ENCODE measurements around the gene PRSS48.
"Not testable (repeated sequence)": the region's sequence is repeated elsewhere in the genome, so short reads cannot be mapped to it uniquely, and the experiment has no call there.

Gene PRSS48

GRCh38 chr4:151263455-151263854 lies 13.5 kb upstream of the PRSS48 start:
- no peak for DNase-seq (ENCODE audit: low read depth)

- no peak for DNase-seq (ENCODE audit: low read depth)
Measured at GRCh38 chr4:151266497-151266896, 10.5 kb upstream of the PRSS48 start.

GRCh38 chr4:151267104-151267503 lies 9.9 kb upstream of the PRSS48 start:
- DNase-seq (ENCODE audit: low read depth), result no peak

GRCh38 chr4:151267822-151268535 lies 9.0 kb upstream of the PRSS48 start:
- no peak for DNase-seq (ENCODE audit: low read depth)

- not testable (repeated sequence) for DNase-seq (ENCODE audit: low read depth)
Measured at GRCh38 chr4:151268905-151269304, 8.1 kb upstream of the PRSS48 start.

GRCh38 chr4:151284534-151285245 lies 7.7 kb downstream of the PRSS48 start:
- no peak for DNase-seq (ENCODE audit: low read depth)

GRCh38 chr4:151287409-151287808 lies 10.4 kb downstream of the PRSS48 start:
- DNase-seq (ENCODE audit: low read depth), result no peak

GRCh38 chr4:151291485-151291884 lies 14.5 kb downstream of the PRSS48 start:
- no peak for DNase-seq (ENCODE audit: low read depth)

- no peak for DNase-seq (ENCODE audit: low read depth)
Measured at GRCh38 chr4:151292038-151292437, 15.1 kb downstream of the PRSS48 start.

GRCh38 chr4:151294833-151295496 lies 18.0 kb downstream of the PRSS48 start:
- no peak for DNase-seq (ENCODE audit: low read depth)

GRCh38 chr4:151296227-151296626 lies 19.3 kb downstream of the PRSS48 start:
- no peak for DNase-seq (ENCODE audit: low read depth)

GRCh38 chr4:151297170-151297569 lies 20.2 kb downstream of the PRSS48 start:
- DNase-seq (ENCODE audit: low read depth), result no peak

GRCh38 chr4:151302432-151302831 lies 25.5 kb downstream of the PRSS48 start:
- no peak for DNase-seq (ENCODE audit: low read depth)

- DNase-seq (ENCODE audit: low read depth), result no peak
Measured at GRCh38 chr4:151304226-151304625, 27.3 kb downstream of the PRSS48 start.

- DNase-seq (ENCODE audit: low read depth), result no peak
Measured at GRCh38 chr4:151304755-151305154, 27.8 kb downstream of the PRSS48 start.

GRCh38 chr4:151310124-151310728 lies 33.3 kb downstream of the PRSS48 start:
- no peak for DNase-seq (ENCODE audit: low read depth)

GRCh38 chr4:151313306-151314009 lies 36.5 kb downstream of the PRSS48 start:
- DNase-seq (ENCODE audit: low read depth), result no peak

- DNase-seq (ENCODE audit: low read depth), result no peak
Measured at GRCh38 chr4:151314010-151314355, 37.0 kb downstream of the PRSS48 start.

GRCh38 chr4:151314479-151314878 lies 37.5 kb downstream of the PRSS48 start:
- no peak for DNase-seq (ENCODE audit: low read depth)

- DNase-seq (ENCODE audit: low read depth), result no peak
Measured at GRCh38 chr4:151315212-151315886, 38.4 kb downstream of the PRSS48 start.

GRCh38 chr4:151316645-151317044 lies 39.7 kb downstream of the PRSS48 start:
- DNase-seq (ENCODE audit: low read depth), result no peak
